ENCODE measurements around the gene ELP5.

- TF ChIP-seq, protein P1, sequence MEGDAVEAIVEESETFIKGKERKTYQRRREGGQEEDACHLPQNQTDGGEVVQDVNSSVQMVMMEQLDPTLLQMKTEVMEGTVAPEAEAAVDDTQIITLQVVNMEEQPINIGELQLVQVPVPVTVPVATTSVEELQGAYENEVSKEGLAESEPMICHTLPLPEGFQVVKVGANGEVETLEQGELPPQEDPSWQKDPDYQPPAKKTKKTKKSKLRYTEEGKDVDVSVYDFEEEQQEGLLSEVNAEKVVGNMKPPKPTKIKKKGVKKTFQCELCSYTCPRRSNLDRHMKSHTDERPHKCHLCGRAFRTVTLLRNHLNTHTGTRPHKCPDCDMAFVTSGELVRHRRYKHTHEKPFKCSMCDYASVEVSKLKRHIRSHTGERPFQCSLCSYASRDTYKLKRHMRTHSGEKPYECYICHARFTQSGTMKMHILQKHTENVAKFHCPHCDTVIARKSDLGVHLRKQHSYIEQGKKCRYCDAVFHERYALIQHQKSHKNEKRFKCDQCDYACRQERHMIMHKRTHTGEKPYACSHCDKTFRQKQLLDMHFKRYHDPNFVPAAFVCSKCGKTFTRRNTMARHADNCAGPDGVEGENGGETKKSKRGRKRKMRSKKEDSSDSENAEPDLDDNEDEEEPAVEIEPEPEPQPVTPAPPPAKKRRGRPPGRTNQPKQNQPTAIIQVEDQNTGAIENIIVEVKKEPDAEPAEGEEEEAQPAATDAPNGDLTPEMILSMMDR (IDR thresholded peaks at IDR 0.05) = no peak
- TF ChIP-seq POLR2A (IDR thresholded peaks at IDR 0.05) = no peak
These were observed 29.3 kb downstream of the ELP5 start, which contains the start of gene SLC2A4 for GRCh38 chr17:7281074-7281952.

Measured in testis (tissue), 2 donors.